GM19468 (cell line): ENCODE measurements around the gene CDKL1.
"Not testable (repeated sequence)": the region's sequence is repeated elsewhere in the genome, so short reads cannot be mapped to it uniquely, and the experiment has no call there.

Source experiments
- ATAC-seq: cut with Tn5 transposase; IDR thresholded peaks from one replicate; pipeline ENCODE4 v1.9.1; 2021; ENCODE audit warnings: mild to moderate bottlenecking, moderate library complexity, moderate number of reproducible peaks; ENCODE audit not compliant: unreplicated experiment; ENCODE audit errors: extremely low read depth

The CDKL1 gene

GRCh38 chr14:50388256-50388931 is 8.3 kb downstream of the CDKL1 start:
- ATAC-seq = no peak

DNA sequence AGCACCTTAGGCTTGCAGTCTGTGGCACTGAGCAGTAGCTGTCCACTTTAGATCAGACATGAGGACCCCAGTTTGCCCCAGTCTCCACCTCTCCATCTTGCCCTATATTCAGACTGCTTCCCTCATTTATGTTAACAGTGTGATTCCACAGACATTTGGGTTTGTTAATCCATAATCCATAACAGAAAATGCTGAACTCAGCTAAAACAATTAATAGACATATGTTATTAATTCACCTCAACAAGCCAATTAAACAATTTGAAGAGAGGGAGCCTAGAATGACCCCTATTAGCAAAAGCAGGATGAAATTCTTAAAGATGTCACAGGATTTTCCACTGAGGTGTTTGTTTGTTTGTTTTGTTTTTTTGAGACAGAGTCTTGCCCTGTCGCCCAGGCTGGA is 9.1 kb downstream of the CDKL1 start:
- no peak for ATAC-seq

- no peak for ATAC-seq
These were observed 13.0 kb downstream of the CDKL1 start for GRCh38 chr14:50383618-50384225.

- no peak for ATAC-seq
These were observed 14.8 kb downstream of the CDKL1 start for GRCh38 chr14:50381823-50382287.

DNA sequence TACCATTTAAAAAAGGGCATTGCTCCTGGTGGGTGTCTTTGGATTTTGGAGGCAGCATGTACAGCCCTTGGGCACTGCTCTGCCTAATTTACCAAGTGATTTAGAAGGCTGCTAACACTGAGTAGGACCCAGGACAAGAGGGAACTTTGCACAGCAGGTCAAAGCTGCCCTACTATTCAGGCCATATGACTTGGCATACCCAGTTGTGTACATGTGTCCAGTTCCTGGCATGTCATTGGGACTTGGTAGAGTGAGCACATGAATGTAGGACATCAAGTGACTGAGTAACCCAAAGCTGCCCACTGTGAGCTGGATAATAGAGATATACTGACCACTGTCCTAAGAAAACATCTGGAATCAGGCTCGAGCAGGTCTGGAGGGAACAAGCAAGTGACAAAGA is 15.7 kb downstream of the CDKL1 start:
- ATAC-seq = no peak

DNA sequence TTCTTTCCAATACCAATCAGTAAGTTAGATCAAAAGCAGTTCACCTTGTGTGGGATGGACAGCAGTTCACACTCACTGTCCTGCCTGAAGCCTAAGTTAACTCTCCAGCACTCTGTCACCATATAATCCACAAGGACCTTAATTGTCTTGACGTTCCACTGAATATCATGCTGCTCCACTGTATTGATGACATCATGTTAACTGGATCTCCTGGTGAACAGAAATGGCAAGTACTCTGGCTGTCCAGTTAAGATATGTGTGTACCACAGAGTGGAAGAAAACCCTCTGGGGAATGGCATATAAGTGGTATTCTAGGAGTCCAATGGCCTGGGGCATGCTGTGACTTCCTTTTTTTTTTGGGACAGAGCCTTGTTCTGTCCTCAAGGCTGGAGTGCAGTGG is 16.2 kb downstream of the CDKL1 start:
- no peak for ATAC-seq

DNA sequence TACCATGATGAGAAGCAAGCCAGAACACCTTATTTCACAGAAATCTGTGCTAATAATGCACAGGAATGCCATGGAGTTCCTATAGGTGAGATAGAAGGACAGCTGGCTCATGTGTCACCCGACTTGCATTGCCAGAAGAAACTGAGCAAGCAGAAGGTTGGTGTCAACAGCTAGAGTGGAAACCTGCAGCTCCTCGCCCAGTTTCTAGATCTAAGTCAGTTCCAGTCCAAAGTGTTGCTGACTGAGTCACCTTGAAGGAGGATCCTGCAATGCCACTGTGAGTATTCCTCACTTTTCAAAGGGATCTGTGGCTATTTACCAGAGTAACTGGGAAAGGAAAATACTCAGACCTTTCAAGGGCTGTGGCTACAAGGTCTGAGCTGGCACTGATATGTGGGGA is 17.1 kb downstream of the CDKL1 start:
- ATAC-seq = no peak

DNA sequence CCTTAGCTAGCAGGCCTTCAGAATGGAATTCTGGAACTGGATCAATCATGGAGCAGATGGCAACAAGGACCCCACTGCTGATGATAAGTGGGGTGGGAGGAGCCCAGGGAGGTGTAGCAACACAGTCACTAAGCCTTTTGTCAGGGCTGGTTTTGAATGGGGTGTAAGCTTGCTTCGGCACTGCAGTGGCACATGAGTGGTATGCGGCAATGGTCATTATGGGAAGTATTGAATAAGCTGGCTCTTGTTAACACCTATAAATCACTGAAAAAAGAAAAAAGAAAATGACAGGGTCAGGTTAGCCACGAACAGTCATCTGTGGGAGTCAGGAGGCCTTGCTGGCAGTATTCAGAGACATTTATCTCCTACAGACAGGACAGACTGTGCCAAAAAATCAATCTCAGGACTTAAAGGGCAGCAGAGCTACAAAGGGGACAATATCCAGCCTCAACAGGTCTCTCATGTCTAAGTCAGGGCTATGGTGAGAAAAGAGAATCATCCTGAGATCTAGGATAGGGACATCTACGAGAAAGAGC is 19.1 kb downstream of the CDKL1 start:
- ATAC-seq = no peak

DNA sequence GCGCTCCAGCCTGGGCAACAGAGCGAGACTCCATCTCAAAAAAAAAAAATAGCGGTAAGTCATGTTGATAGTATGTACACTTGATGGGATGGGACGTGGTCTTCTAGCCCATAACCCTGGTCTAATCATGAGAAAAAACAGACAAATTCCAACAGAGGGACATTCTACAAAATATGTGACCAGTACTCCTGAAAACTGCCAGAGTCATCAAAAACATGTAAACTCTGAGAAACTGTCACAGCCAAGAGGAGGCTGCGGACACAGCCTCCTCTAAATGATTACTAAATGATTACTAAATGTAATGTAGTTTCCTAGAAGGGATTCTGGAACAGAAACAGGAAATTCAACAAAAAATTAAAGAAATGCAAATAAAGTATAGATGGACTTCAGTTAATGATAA is 20.9 kb downstream of the CDKL1 start:
- no peak for ATAC-seq

GRCh38 chr14:50373959-50374358 is 22.7 kb downstream of the CDKL1 start:
- ATAC-seq = no peak

- ATAC-seq = no peak
These were observed 25.1 kb downstream of the CDKL1 start for GRCh38 chr14:50371546-50371945.

DNA sequence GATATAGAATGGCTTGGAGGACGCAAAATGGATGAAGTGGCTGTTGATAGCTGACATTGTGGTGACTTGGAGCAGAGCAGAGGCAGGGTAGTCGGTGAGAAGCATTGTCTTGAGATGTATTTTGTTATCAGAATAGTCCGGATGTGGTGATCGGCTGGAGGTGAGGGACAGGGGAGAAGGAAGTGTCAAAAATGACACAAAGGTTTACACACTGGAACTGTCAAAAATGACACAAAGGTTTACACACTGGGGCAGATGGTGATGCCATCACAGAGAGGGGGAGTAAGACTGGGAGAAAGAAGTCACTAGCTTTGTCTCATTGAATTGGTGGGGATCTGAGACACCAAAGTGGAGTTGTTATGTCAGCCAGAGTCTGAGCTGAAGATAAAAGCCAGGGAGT is 30.1 kb downstream of the CDKL1 start:
- no peak for ATAC-seq

DNA sequence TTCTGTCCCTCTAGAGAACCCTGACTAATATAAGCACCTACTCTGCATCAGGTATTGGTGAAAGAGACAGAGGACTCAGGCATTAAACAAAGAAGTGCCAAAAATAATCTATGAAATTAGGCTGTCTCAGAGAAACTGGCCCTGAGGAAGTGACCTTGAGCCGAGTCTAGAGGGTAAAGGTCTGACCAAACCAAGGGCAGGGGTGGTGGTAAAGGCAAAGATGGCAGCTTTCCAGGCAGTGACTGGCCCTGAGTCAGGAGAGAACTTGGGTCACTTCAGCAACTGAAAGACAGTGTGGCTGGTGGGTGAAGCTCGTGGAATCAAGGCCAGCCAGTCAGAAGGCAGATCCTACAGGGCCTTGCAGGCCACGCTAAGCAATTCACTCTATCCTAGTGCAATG is 30.6 kb downstream of the CDKL1 start:
- no peak for ATAC-seq

- ATAC-seq = not testable (repeated sequence)
These were observed 31.1 kb downstream of the CDKL1 start for GRCh38 chr14:50365572-50365971.

DNA sequence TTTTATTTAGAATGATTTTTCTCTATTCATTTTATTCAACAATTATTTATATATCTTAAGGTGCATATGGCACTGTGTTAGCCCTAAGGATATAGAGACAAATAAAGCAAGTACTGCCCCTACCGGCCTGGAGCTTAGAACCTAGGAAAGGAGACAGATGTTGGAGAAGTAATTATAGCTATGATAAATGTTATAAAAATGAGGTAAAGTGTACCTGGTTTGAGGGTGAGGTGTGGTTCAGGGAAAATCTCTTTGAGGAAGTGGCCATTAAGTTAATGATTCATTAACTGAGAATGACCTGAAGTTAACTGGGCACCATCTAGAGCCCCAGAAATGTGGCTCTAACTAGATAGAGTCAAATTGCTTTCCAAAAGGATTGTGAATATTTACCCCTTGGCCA is 31.9 kb downstream of the CDKL1 start:
- ATAC-seq = no peak

DNA sequence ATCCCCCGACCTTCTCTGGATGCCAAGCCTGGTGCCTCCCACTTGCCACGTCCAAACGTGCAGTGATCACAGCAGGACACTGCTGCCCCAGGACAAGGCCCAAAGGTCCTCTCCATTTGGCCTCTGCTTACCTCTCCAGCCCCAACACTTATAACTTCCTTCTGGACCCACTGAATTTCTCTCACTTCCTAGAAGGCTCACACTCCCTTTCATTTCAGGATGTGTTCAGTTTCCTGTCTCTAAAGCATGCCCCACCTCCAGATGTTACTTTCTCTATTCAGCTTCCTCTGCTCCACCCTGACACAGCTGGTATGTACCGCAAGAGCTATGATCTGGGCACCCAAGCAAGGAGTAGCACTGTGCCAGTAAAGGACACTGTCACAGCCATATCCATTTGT is 33.0 kb downstream of the CDKL1 start:
- ATAC-seq = peak; percentile 92

GRCh38 chr14:50362764-50363713 is 33.6 kb downstream of the CDKL1 start:
- no peak for ATAC-seq

GRCh38 chr14:50361473-50362403 is 34.9 kb downstream of the CDKL1 start:
- ATAC-seq = not testable (repeated sequence)

- ATAC-seq = no peak
These were observed 35.8 kb downstream of the CDKL1 start for GRCh38 chr14:50360851-50361250.

DNA sequence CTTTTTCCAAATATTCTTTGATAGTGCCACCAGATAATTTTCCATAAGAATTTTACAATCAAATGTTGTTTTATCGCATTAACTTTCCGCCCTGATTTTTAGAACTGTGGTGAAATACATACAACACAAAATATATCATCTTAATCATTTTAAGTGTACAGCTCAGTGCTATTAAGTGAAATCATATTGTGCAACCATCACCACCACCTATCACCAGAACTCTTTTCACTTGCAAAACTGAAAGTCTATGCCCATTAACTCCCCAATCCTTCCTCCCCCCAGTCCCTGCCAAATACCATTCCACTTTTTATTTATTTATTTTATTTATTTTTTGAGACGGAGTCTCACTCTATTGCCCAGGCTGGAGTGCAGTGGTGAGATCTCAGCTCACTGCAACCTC is 36.6 kb downstream of the CDKL1 start:
- ATAC-seq = no peak
